Measurements from ENCODE around the gene CRABP1. TPM values are rescaled to one million over a fixed set of nuclear protein-coding genes. Genes with fewer than 3 reads are reported as not detected.

Gene CRABP1
- total RNA-seq, 1 experiment from 2014 or later = not detected

Small RNAs within 50 kb of the gene (small RNA-seq; reads per million reads assigned to genes)
- not detected for gene AC090607.5

Other genes starting within 250 kb of the CRABP1 start
- gene SH2D7, start 247.8 kb upstream of the CRABP1 start, total RNA-seq (2014; rRNA removed; shearing (Covaris generic)) = not detected in 2 replicates
- 0.08 TPM in 1 of 2 replicates, not detected in the other for gene CIB2, start 208.9 kb upstream of the CRABP1 start, total RNA-seq (2014; rRNA removed; shearing (Covaris generic))
- gene IDH3A, start 191.0 kb upstream of the CRABP1 start, total RNA-seq (2014; rRNA removed; shearing (Covaris generic)) = 48.9 and 74.8 TPM in 2 replicates
- gene ACSBG1, start 105.8 kb upstream of the CRABP1 start, total RNA-seq (2014; rRNA removed; shearing (Covaris generic)) = 0.20 and 0.24 TPM in 2 replicates
- not detected in 2 replicates for gene DNAJA4, start 75.8 kb upstream of the CRABP1 start, total RNA-seq (2014; rRNA removed; shearing (Covaris generic))
- 87.7 and 90.9 TPM in 2 replicates for gene SKIC8, start 40.7 kb upstream of the CRABP1 start, total RNA-seq (2014; rRNA removed; shearing (Covaris generic))
- 9.3 and 14.5 TPM in 2 replicates for gene IREB2, start 97.9 kb downstream of the CRABP1 start, total RNA-seq (2014; rRNA removed; shearing (Covaris generic))
- 0.57 and 1.6 TPM in 2 replicates for gene HYKK, start 167.2 kb downstream of the CRABP1 start, total RNA-seq (2014; rRNA removed; shearing (Covaris generic))
- 255 and 276 TPM in 2 replicates for gene PSMA4, start 200.1 kb downstream of the CRABP1 start, total RNA-seq (2014; rRNA removed; shearing (Covaris generic))
- gene CHRNA5, start 225.2 kb downstream of the CRABP1 start, total RNA-seq (2014; rRNA removed; shearing (Covaris generic)) = 9.0 and 9.2 TPM in 2 replicates